Upper lobe of left lung (tissue), 4 donors: Measurements from ENCODE around the gene SMARCD2.

ENCODE experiments used
- CTCF ChIP-seq, 6 experiments: fragments of 450-650 bp in 4 of 6; fragments of 200-600 bp in 2 of 6; sonication (generic) in 2 of 6; IDR thresholded peaks; one replicate each; pipeline ENCODE4 v1.5.1; 2016 to 2019; ENCODE audit warnings: antibody characterized with exemption in 6 of 6
- EP300 ChIP-seq, 4 donors: sonication (generic); formaldehyde crosslinking; IDR thresholded peaks; one replicate each; pipeline ENCODE4 v1.5.1; 2017; ENCODE audit warnings: antibody characterized with exemption in 4 of 4, control low read depth in 2 of 4
- POLR2A ChIP-seq, 4 donors: fragments of 450-650 bp; IDR thresholded peaks; one replicate each; pipeline ENCODE4 v1.5.1; 2016 to 2017; ENCODE audit warnings: antibody characterized with exemption in 4 of 4, mild to moderate bottlenecking in 2 of 4
- POLR2AphosphoS5 ChIP-seq, 2 donors: sonication (generic); formaldehyde crosslinking; IDR thresholded peaks; one replicate each; pipeline ENCODE4 v1.5.1; 2017; ENCODE audit warnings: antibody characterized with exemption in 2 of 2

GRCh38 chr17:63854709-63855108 lies 12.2 kb upstream of the SMARCD2 start:
- TF ChIP-seq CTCF (IDR thresholded peaks at IDR 0.05) (no peak), POLR2A (IDR thresholded peaks at IDR 0.05) (no peak), POLR2AphosphoS5 (IDR thresholded peaks at IDR 0.05) (no peak), EP300 (IDR thresholded peaks at IDR 0.05) (no peak)
